Activated naive CD4-positive, alpha-beta T cell treated with Interleukin-2 at 50 U/mL for 16 hours (primary cell): ENCODE measurements around the gene GTF2H2C.
"Not testable (repeated sequence)": the region's sequence is repeated elsewhere in the genome, so short reads cannot be mapped to it uniquely, and the experiment has no call there.

Experiments used
- DNase-seq: peaks from one replicate; pipeline ENCODE4 v3.0.0-alpha.2; 2020

Gene GTF2H2C

GRCh38 chr5:69559908-69560330 lies at the start of gene GTF2H2C:
Gene GTF2H2C (plus strand): TSS chr5:69560191. CDS start chr5:69565133, 4,942 bp downstream.
- peak; percentile 79 for DNase-seq

GRCh38 chr5:69510694-69511093 lies 49.3 kb upstream of the GTF2H2C start:
- no peak for DNase-seq

GRCh38 chr5:69512740-69513260 lies 47.2 kb upstream of the GTF2H2C start:
- DNase-seq, result no peak

- not testable (repeated sequence) for DNase-seq
Measured at GRCh38 chr5:69515570-69515969, 44.4 kb upstream of the GTF2H2C start.

GRCh38 chr5:69516769-69517168 lies 43.2 kb upstream of the GTF2H2C start:
- no peak for DNase-seq

- no peak for DNase-seq
Measured at GRCh38 chr5:69517763-69518212, 42.2 kb upstream of the GTF2H2C start.

GRCh38 chr5:69519285-69519684 lies 40.7 kb upstream of the GTF2H2C start:
- no peak for DNase-seq

GRCh38 chr5:69522035-69522434 lies 38.0 kb upstream of the GTF2H2C start:
- no peak for DNase-seq

- DNase-seq, result no peak
Measured at GRCh38 chr5:69525490-69525889, 34.5 kb upstream of the GTF2H2C start.

GRCh38 chr5:69526660-69527059 lies 33.3 kb upstream of the GTF2H2C start:
- DNase-seq, result no peak

GRCh38 chr5:69527128-69527770 lies 32.7 kb upstream of the GTF2H2C start:
- DNase-seq, result no peak

- no peak for DNase-seq
Measured at GRCh38 chr5:69528035-69528434, 32.0 kb upstream of the GTF2H2C start.

GRCh38 chr5:69528609-69529008 lies 31.4 kb upstream of the GTF2H2C start:
- no peak for DNase-seq

- DNase-seq, result no peak
Measured at GRCh38 chr5:69530561-69531405, 29.2 kb upstream of the GTF2H2C start.

- no peak for DNase-seq
Measured at GRCh38 chr5:69531406-69531801, 28.6 kb upstream of the GTF2H2C start.

- DNase-seq, result not testable (repeated sequence)
Measured at GRCh38 chr5:69537911-69538310, 22.1 kb upstream of the GTF2H2C start.

GRCh38 chr5:69538735-69539134 lies 21.3 kb upstream of the GTF2H2C start:
- DNase-seq, result not testable (repeated sequence)

- DNase-seq, result not testable (repeated sequence)
Measured at GRCh38 chr5:69541347-69541746, 18.6 kb upstream of the GTF2H2C start.

- not testable (repeated sequence) for DNase-seq
Measured at GRCh38 chr5:69542838-69543618, 17.0 kb upstream of the GTF2H2C start.

- DNase-seq, result not testable (repeated sequence)
Measured at GRCh38 chr5:69544602-69545001, 15.4 kb upstream of the GTF2H2C start.

- not testable (repeated sequence) for DNase-seq
Measured at GRCh38 chr5:69560587-69561431, 818 bp downstream of the GTF2H2C start.

GRCh38 chr5:69566172-69566571 lies 6.2 kb downstream of the GTF2H2C start:
- DNase-seq, result not testable (repeated sequence)
